HG03442 (cell line): ENCODE data around the gene INTS6L.

Source experiments
- ATAC-seq: cut with Tn5 transposase; IDR thresholded peaks from one replicate; pipeline ENCODE4 v1.9.1; 2021; ENCODE audit warnings: mild to moderate bottlenecking, moderate library complexity; ENCODE audit not compliant: unreplicated experiment

The INTS6L gene, protein sequence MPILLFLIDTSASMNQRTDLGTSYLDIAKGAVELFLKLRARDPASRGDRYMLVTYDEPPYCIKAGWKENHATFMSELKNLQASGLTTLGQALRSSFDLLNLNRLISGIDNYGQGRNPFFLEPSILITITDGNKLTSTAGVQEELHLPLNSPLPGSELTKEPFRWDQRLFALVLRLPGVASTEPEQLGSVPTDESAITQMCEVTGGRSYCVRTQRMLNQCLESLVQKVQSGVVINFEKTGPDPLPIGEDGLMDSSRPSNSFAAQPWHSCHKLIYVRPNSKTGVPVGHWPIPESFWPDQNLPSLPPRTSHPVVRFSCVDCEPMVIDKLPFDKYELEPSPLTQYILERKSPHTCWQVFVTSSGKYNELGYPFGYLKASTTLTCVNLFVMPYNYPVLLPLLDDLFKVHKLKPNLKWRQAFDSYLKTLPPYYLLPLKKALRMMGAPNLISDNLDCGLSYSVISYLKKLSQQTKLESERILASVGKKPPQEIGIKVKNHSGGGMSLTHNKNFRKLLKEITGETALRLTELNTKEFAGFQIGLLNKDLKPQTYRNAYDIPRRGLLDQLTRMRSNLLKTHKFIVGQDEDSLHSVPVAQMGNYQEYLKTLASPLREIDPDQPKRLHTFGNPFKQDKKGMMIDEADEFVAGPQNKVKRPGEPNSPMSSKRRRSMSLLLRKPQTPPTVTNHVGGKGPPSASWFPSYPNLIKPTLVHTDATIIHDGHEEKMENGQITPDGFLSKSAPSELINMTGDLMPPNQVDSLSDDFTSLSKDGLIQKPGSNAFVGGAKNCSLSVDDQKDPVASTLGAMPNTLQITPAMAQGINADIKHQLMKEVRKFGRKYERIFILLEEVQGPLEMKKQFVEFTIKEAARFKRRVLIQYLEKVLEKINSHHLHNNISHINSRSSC

DNA sequence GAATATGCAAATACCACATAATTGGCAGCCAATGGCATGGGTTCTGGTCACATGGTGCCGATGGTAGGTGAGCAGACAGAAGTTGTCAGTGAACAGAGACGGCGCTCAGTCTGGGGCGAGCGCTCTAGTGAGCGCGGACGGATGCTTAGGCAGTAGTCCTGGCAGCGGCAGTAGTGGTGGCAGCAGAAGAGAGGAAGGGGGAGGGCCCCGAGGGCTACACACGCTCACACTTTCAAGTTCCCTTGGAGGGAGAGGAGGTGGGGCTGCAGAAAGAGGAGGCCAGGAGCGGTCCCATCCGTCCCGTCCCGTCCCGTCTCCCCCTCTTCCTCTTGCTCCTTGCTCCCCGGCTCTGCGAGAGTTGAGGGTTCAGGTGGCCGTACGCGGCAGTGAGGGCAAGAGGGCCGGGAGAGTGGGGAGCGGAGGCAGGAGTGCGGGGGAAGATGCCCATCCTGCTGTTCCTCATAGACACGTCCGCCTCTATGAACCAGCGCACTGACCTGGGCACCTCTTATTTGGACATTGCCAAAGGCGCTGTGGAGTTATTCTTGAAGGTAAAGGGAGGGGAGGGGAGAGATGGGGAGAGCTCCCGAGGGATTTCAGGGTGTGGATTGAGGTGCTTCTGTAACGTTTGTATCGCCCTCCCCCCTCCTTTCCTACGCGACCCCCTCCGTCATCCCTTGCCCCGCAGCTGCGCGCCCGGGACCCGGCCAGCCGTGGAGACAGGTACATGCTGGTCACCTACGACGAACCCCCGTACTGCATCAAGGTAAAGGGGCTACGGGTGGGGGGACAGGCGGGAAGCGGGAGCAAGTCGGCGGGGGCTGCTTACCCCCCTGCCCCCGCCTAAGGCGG is at the start of gene INTS6L:
TSS of gene INTS6L (plus strand) at position 108 of the 852 bp plus-strand sequence. CDS start at position 441, 333 bp downstream.
- peak; percentile 79 for ATAC-seq

DNA sequence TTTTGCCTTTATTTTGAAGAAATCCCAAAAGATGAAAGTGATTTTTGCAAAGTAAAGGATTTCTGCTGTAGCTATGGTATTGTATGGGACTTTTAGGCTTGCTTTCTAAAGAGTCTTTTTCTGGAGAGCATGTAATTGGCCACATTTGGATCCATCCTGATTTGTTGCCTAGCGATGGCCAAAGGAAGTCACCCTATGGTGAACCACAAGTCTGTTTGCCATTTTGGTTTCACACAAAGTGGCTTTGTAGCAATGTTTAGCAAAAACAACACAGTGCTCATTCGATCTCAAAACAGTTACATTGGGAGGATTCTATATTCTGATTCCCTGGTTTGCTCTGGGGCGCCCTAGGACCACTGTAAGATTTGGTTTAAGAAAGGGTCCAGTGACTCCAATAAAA is 44.1 kb upstream of the INTS6L start:
- ATAC-seq = no peak

DNA sequence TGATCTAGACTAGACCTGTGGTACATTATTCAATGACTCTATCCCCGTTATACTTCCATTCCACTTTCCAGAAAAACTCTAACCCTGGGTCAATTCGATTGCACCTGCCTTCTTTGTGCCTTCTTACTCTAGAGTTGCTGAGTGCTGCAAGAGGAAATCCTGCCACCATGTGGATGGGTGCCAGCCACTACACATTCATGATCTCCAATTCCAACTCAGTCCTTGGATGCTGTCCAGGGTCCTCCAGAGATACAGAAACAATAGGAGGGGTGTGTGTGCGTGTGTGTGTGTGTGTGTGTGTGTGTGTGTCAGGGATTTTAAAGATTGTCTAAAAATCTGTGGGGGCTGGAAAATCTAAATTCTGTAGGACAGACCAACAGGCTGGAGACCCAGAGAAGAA is 42.9 kb upstream of the INTS6L start:
- ATAC-seq = no peak

DNA sequence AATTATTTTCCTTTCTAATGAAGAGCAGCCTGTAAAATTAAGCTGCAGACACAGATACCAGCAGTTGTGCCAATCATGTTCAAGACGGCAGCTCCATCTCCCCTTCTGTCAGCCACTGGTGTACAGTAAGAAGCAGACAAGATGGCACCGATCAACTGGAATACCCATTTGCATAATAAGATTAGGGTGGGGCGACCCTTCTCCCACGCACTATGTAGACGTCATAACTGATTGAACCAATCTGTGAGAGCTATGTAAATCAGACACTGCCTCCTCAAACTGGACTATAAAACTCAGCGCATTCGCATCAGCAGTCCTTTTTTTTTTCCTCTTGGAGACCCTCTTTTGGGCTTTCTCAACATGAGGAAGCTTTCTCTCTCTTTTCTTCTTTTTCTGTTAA is 40.4 kb upstream of the INTS6L start:
- no peak for ATAC-seq

DNA sequence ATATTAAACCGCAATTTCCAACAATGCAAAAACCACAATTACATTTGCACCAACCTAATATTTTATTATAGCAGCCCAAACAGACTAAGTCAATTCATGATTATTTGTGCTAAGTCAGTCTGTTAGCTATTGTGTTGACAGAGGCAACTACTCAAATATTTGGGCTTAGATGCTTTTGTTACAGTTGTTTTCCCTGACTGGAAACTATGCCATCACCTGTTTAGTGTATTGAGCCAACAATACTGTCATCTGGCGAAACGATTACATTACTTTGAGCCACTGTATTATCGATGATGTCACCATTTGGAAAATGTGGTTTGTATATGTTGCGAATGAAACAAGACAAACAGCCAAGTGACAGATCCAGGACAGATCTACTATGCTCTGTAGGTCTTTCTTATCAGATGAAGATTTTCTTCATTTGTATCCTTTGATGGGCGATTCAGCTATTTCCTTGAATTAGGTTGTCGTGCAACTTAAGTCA is 38.7 kb upstream of the INTS6L start:
- ATAC-seq = no peak

DNA sequence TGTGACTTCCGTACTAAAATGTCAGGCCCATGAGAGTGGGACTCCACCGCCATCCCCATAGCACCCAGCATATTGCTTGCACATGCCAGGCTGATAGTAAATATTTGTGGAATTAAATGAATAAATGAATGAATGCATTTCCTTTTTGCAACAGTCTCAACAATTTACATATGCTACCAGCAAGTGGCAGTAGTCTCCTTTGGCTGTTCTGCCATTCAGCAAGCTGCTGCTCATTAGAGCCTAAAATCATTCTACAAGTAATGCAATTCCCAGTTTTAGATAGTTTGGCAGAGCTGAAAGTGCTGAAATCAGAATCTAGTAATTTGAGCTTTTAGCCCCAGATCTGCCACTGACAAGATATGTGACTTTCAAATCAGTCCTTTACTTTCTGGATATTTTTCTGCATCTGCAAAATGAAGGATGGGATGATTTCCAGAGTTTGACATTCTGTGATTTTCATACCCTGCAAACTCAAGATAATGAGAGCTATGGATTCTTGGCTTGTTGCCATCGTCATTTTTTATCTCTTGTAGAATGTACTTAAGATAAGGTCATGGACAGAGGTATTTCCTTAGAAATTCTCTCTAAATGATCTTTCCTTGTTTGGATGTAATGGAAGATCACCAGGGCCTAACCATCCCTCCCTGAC is 35.7 kb upstream of the INTS6L start:
- ATAC-seq = no peak

DNA sequence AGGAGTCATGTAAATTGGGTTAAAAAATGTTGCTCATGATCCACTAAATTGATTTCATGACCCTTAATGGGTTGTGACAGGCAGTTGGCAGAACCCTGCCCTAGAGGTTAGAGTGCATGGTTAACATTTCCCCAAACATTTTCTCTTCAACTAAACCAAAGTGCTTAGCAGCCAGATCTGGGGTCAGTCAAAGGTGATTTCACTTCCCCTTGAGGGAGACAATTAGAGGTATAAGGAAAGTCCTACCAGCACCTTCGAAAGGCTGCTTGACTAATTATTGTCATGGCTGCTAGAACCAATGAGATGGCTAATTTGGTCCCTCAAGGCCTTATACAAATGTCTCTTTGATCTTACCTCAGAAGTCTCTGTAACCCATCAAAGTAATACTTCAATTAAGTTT is 30.9 kb upstream of the INTS6L start:
- ATAC-seq = peak; percentile 83

DNA sequence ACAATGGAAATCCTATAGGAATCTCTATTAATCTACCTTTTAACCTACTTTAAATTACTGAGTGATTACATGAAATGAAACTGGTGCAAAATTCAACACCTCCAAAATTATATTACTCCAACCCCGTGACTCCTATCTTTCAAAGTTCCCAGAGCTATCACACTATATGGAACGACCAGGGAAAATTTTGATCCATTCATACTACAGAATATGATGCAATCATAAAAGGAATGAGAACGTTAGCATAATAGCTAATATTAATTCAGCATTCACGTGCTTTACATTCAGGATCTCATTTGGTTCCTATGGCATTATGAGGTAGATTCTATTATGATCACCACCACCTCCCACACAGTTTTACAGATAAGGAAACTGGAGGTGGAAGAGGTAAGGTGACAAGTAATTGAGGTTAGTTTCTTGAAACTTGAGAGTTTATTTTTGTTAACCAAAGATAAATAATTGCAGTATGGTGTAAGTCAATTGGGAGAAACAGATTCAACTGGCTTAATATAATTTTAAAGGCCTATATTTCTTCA is 29.4 kb upstream of the INTS6L start:
- no peak for ATAC-seq

DNA sequence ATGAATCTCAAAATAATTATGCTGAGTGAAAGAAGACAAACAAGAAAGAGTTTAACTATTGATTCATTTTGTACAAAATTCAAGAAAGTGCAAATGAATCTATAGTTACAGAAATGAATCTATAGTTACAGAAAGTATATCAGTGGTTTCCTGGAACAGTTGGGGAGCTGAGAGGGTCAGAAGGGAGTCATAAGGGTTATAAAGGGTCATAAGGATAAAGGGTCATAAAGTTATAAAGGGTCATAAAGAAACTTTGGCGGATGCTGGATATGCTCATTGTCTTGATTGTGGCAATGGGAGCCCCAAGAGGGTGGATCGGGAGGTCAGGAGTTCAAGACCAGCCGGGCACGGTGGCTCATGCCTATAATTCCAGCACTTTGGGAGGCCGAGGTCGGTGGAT is 26.0 kb upstream of the INTS6L start:
- no peak for ATAC-seq

DNA sequence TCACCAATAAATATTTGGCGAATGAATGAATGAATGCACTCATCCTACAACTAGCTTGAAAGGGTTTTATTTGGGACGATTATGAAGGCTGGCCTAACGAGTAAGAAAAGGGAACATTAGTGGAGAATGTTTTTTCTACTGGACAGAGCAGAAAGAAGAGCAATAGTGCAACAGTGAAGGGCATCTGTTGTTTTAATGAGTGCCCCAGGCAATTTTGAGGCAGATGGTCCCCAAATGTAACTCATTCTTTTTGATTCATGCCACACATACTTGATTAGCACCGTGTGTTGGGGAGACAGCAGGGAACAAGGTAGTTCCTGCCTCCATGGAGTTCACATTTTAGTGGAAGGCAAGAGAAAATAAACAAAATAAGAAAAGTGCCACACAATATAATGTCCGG is 22.7 kb upstream of the INTS6L start:
- ATAC-seq = no peak

DNA sequence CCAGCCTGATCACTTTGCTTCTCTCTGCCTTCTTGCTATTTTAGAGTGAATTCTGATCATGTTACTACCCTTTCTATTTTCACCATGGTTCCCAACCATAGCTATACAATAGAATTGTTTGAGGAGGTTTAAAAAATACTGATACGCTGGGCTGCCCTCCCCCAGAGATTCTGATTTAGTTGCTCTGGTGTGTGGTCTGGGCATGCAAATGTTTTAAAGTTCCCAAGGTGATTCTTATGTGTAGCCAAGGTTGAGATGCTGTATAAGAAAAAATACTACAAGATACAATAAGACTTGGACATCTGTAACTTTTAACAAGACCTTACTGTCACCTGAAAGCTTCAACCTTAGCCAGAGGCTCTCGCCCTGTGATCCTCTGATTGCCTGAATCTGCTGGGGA is 22.2 kb upstream of the INTS6L start:
- no peak for ATAC-seq

DNA sequence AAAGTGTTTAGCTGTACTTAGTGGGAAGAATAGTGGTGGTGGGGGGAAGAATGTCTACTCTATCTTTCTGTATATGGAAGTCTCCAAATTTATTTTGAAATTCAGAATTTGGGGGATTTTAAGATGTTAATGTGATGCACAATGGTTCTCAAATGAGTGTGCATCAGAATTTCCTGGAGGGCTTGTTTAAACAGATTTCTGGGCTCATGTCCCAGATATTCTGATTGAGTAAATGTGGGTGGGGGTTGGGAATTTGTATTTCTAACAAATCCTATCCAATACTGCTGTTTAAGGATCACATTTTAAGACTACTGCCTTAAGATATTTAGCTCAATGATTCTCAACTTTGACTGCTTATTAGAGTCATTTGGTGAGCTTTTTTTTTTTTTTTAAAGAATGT is 15.1 kb upstream of the INTS6L start:
- no peak for ATAC-seq

DNA sequence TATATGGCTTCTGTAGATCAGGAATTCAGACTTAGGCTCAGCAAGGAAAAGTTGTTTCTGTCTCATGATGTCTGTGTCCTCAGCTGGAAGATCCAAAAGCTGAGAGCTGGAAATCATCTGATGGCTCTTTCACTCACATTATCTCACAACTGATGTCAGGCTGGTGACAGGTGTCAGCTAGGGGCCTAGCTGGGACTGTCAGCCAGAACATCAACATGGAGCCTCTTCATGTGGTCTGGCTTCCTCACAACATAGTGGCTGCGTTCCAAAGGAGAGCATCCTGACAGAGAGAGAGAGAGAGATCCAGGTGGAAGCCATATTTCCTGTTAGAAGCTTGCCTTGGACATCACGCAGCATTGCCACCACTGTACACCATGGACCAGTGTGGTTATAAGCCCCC is 10.6 kb upstream of the INTS6L start:
- no peak for ATAC-seq

DNA sequence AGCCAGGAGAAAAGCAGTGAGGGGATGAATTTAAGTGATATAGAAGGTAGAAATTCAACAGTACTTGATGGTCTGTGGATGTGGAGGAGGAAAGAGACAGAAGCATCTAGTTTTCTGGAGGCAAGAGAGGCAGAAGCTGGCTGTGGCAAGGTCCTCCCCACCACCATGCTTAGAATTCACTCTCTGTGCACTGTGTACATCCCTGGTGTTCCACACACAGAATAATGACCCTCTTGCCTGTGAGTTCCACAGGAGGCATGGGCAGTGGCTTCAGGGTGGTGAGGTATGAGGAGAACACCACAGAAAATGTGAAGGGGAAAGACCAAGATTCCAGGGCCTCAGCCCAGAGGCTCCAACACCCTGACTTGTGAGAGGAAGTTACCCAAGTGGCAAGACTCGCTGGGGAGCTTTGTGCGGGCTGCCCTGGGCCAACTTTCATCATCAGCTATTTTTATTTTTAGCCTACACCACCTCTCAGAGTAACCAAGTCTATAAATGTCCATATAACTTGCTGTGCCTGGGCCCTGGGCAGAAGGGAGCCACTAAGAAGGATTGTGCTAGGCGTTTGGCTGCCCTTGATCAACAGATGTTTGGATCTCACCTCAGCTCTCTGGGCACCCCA is 7.8 kb upstream of the INTS6L start:
- ATAC-seq = no peak

DNA sequence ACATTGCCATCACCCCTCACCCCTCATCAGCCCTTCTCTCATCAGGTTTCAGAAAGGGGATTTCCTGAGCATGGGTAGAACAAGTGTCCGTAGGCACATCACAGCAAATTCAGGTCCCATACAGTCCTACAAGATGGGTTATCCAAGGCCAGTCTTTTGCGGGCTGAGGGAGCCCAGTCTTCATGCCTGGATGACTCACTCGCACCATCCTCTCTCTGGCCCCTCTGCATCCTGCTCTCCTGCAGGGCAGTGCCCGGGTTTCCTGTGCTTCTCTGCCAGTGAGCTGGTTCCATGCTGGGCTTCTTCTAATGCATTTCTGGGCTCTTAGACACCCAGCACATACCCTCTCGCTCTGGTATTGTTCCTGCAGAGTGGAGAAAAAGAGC is 7.3 kb upstream of the INTS6L start:
- ATAC-seq = no peak

DNA sequence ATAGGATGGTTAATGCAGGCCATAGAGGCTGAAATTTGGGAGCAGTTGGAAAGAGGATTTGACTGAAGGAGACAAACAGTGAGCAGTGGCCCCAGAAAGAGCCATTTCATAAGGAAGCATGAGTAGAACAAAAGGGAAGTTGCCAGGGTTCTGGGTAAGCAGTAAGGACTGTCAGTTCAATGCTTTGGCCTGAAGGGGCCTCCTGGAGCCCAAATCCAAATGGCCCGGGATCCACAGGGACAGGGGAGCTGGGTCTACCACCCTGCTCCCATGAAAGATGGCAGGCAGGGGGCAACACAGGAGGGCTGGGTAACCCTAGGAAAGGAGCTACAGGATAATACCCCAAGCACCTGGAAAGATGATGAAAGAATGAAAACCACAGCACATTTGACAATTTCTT is 4.1 kb upstream of the INTS6L start:
- no peak for ATAC-seq

DNA sequence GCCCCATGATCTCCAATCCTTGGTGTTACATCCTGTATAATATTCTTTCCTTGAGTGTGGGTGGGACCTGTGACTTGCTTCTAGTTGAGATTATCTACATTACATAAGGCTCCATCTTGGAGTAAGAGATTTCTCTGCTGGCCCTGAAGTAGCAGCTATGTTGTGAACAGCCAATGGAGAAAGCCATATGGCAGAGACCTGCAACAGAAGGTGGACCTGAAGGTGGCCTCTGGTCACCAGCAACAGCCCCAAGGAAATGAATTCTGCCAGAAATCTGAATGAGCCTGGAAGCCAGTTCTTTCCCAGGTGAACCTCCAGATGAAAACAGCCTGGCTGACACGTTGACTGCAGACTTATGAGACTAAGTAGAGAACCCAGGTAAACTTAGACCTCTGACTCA is 2.3 kb upstream of the INTS6L start:
- ATAC-seq = no peak

DNA sequence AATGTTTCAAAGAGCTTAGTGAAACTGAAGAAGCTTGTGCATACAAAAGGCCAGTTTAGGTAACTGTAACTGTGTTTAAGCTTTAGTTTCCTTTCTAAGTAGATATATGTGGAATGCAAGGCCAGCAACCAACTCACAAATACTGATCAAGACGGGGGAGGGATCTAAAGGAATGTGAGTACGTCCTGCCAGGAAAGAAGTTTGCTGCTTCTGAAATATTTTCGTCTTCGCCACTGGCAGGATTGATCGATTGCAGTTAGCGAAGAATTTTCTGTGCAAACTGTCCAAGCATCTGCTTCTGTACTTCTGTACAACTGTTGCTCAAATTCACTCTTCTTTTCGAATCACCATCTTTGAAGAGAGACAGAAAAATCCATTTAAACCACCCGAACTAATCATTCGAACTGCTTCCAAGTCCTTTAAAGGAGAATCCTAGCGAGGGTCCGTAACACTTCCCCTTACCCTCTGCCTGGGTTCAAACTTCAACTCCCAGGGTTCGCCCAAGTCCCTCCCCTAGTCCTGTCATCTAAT is 373 bp upstream of the INTS6L start:
- ATAC-seq = no peak

DNA sequence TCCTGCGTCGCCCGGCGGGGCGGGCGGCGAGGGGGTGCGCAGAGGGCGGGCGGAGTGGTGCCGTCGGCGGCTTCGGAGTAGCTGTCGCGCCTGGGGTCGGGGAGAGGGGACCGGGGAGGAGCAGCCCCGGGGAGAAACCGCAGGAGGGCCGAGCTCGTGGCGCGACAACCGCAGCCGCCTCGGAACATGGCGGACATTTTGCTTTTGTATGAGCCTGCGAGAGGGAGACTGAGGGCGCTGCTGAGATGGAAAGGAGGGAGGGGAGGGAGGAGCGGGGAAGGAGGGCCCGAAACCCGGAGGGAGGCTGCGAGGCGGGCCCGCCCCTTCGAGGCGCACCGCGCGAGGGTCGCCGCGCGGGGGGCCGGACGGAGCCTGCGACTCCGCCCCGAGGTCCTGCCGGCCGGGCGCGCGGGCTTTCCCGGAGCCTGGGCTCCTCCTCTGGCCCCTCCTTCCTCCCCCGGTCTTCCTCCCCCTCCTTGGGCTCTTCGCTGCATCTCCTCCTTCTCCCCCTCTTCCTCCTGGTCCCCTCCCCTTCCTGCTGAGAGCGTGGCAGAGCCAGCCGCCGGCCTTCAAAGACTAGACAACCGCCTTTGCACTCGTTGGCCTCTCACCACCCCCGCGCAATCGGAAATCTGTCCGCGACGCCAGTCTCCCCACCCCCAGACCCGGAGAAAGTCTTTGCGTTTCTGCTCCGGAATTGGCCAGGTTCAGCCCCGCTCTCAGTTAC is 1.1 kb downstream of the INTS6L start:
- ATAC-seq = peak; percentile 60
